ENCODE results near the gene EHMT1.

The EHMT1 gene

DNA sequence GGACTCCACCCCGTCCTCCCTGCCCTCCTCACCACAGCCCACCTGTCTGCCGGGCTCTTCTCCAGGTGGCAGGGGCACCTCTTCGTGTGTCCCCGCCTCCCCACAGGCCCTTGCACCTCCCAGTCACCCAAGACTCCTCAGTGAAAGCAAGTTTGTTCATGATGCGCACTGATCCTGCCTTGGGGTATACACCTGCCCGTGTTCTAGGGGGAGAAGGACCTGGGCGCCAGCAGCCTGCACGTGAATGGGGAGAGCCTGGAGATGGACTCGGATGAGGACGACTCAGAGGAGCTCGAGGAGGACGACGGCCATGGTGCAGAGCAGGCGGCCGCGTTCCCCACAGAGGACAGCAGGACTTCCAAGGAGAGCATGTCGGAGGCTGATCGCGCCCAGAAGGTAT, 124.9 kb downstream of the EHMT1 start:
- ATAC-seq (no peak), DNase-seq (ENCODE audit: low spot score in 2 of 2) (no peak)
- Mint-ChIP-seq H3K4me1 (peaks cover 18% of the 10 kb centered on the region), H3K9me3 (no peaks in the 10 kb centered on the region), H3K27ac (peak overlapping the region; percentile 74), H3K36me3 (peaks cover 62% of the 10 kb centered on the region), H3K4me3 (no peak overlapping the region)

DNA sequence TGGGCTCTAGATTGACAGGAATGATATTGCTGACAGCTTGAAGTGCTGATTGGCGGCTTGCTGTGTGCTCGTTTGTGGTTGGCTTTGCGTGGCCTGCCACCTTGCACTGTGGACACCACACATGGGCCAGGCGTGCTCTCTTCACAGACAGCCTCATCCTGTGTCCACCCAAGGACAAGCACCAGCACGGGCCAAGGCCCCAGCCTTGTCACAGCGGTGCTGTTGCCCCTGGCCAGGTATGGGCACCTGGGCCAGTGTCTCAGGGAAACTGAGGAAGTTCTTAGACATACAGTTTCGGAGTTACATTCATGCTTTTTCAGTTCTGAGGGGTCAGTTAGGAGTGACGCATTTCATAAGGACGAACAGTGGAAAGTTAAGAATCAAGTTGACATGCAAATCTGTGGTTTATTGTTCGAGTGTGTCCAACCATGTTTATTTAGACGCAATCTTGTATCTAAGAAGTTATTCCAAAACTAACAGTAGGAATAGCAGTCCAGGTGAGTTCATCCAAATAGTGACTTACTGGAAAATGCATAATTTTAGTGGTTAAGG, 125.9 kb downstream of the EHMT1 start:
- H3K4me3 Mint-ChIP-seq, result no peak overlapping the region
- no peak for ATAC-seq
- H3K9me3 Mint-ChIP-seq, result no peaks in the 10 kb centered on the region
- peak overlapping the region; percentile 74 for H3K27ac Mint-ChIP-seq
- no peak for DNase-seq (ENCODE audit: low spot score in 2 of 2)
- peaks cover 14% of the 10 kb centered on the region for H3K4me1 Mint-ChIP-seq
- H3K36me3 Mint-ChIP-seq, result peaks cover 64% of the 10 kb centered on the region

DNA sequence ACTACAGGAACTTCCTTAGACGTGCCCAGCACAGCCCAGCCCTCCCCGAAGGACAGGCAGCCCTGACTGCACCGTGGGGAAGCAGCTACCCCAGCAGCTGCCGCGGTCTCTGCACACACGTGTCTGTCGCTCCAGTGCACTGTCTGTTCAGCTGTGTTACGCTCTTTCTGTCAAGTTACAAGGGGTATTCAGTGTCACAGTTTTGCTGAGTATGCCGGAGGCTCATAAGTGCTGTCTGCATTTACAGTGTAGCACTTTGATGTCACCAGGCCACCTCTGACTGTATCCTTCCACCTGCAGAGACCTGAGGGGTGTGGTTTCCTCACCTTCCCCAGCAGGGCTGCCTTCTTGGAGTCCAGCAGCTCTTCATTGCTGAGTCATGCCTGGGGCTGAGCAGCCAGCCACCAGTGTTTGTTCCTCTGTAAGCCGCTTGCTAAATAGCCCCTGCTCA, 126.8 kb downstream of the EHMT1 start:
- H3K36me3 Mint-ChIP-seq, result peaks cover 72% of the 10 kb centered on the region
- ATAC-seq (peak; percentile 74), DNase-seq (ENCODE audit: low spot score in 2 of 2) (no peak)
- no peaks in the 10 kb centered on the region for H3K9me3 Mint-ChIP-seq
- H3K27ac Mint-ChIP-seq, result peak overlapping the region; percentile 74
- H3K4me3 Mint-ChIP-seq, result no peak overlapping the region
- H3K4me1 Mint-ChIP-seq, result peaks cover 14% of the 10 kb centered on the region

DNA sequence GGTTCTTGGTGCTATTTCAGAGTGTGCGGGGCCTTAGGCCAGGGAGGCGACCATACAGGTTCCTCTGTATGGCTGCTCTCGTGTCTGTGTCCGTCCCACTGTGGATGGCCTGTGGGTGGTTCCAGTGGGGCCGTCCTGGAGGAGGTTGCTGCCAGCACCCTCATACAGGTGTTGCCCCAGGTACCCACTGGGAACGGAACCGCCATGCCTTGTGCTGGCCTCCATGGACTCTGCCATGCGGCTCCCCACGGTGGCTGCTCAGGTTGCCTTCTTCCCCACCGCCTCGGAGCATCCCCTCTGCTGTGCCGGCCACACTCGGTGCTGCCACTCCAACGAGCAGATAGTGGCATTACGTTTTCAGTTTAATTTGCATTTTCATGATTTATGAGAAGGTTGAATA, 129.5 kb downstream of the EHMT1 start:
- ATAC-seq (no peak), DNase-seq (ENCODE audit: low spot score in 2 of 2) (no peak)
- no peak overlapping the region for H3K4me3 Mint-ChIP-seq
- no peaks in the 10 kb centered on the region for H3K9me3 Mint-ChIP-seq
- peaks cover 88% of the 10 kb centered on the region for H3K36me3 Mint-ChIP-seq
- H3K4me1 Mint-ChIP-seq, result peaks cover 25% of the 10 kb centered on the region
- peak overlapping the region; percentile 66 for H3K27ac Mint-ChIP-seq

DNA sequence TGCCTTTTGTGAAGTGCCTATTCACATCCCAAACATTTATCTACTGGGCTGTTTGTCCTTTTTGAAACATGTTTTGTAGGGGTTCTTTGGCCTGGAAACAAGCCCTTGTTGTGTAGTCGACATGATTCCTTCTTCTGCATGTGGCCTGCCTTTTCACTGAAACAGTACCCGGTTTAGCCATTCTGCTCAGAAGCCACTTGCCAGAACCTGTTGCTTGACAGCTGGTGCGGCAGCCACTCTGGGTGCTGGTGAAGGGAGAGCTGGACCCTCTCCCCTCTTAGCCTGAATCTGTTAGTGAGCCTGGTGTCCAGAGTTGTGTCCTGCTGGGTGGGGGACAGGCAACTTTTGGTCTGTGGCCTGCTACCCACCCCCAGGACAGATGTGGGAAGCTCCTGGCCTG, 129.9 kb downstream of the EHMT1 start:
- H3K4me3 Mint-ChIP-seq, result no peak overlapping the region
- no peaks in the 10 kb centered on the region for H3K9me3 Mint-ChIP-seq
- peaks cover 25% of the 10 kb centered on the region for H3K4me1 Mint-ChIP-seq
- peaks cover 87% of the 10 kb centered on the region for H3K36me3 Mint-ChIP-seq
- H3K27ac Mint-ChIP-seq, result peak overlapping the region; percentile 66
- DNase-seq (ENCODE audit: low spot score in 2 of 2) (no peak), ATAC-seq (no peak)

DNA sequence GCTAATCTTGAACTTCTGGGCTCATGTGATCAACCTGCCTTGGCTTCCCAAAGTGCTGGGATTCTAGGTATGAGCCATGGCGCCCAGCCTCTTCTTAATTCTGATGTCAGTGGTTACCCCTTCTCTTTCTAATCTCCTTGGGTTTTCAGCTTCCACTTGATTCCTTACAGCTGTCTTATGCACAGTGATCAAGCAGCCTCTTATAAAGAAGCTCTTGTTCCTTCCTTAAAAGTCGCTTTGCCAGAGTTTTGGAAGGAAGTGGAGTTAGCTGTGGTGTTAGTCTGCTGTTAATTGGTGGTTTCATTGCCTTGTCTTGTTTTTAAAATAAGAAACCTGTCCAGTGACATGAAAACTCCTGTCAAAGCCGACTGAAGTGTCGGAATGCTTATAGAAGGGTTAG, 130.7 kb downstream of the EHMT1 start:
- peak overlapping the region; percentile 66 for H3K27ac Mint-ChIP-seq
- H3K36me3 Mint-ChIP-seq, result peaks cover 87% of the 10 kb centered on the region
- no peak for DNase-seq (ENCODE audit: low spot score in 2 of 2)

DNA sequence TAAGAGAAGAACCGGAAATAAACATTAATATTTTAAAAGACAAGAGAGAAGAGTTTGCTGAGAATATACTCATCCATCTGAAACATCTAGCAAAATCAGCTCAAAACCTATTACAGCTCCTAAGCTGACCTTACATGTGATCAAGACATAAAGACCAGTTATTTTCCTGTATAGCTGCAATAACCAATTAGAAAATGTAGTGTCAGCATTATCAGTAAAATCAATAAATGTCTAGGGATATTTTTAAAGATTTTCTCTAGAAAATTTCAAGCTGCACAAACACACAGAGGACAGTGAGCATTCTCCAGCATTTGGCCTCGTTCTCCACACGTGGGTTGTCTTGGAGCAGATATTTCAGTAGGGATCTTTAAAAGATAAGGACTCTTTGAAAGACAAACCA, 131.2 kb downstream of the EHMT1 start:
- H3K9me3 Mint-ChIP-seq, result no peaks in the 10 kb centered on the region
- no peak overlapping the region for H3K4me3 Mint-ChIP-seq
- H3K36me3 Mint-ChIP-seq, result peaks cover 87% of the 10 kb centered on the region
- H3K4me1 Mint-ChIP-seq, result peaks cover 19% of the 10 kb centered on the region
- DNase-seq (ENCODE audit: low spot score in 2 of 2) (no peak), ATAC-seq (no peak)
- peak overlapping the region; percentile 66 for H3K27ac Mint-ChIP-seq

More for the DNA sequence above, 130.7 kb downstream of the EHMT1 start:
- H3K4me1 Mint-ChIP-seq, result peaks cover 24% of the 10 kb centered on the region
- H3K9me3 Mint-ChIP-seq, result no peaks in the 10 kb centered on the region
- ATAC-seq, result no peak
- H3K4me3 Mint-ChIP-seq, result no peak overlapping the region

DNA sequence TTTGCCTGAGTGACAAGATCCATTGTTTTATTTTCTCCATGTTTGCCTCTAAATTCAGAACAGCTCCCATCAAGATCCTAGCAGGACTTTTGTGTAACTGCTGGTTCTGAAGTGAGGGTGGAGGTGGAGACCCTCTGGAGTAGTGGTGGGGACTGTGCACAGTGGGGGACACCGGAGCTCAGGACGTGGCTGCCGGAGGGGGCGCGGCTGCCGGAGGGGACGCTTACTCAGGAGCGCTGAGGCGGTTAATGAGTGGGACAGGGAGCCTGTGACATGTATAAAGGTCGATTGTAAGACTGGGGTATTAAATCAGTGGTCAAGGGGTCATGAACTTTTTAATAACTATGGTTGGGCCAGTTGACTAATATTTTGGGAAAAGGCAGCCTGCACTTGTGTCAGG, 131.8 kb downstream of the EHMT1 start:
- Mint-ChIP-seq H3K27ac (peak overlapping the region; percentile 66), H3K9me3 (peaks cover 4% of the 10 kb centered on the region), H3K4me3 (no peak overlapping the region), H3K4me1 (peaks cover 15% of the 10 kb centered on the region), H3K36me3 (peaks cover 87% of the 10 kb centered on the region)
- ATAC-seq (no peak), DNase-seq (ENCODE audit: low spot score in 2 of 2) (no peak)

DNA sequence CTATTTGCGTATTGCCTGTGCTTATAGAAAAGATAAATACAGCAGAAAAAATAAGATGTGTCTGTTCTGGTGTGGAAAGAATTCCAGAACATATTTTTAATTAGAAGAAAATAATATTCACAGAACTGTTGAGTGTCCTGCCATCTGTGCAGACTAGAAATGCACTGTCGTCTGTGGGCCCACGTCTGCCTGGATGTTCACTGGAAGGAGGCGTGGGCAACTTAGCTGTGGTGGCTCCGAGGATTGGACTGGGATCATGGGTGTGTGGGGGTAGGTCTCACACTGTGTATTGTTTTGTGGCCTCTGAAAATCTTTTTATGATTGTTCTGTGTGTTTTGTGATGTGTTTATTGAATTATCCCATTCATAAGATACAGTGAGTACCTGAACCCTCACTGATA, 132.8 kb downstream of the EHMT1 start:
- no peak for DNase-seq (ENCODE audit: low spot score in 2 of 2)
- H3K36me3 Mint-ChIP-seq, result peaks cover 85% of the 10 kb centered on the region
- no peak for ATAC-seq
- H3K4me3 Mint-ChIP-seq, result no peak overlapping the region
- H3K4me1 Mint-ChIP-seq, result peaks cover 17% of the 10 kb centered on the region
- H3K27ac Mint-ChIP-seq, result peak overlapping the region; percentile 60
- peaks cover 4% of the 10 kb centered on the region for H3K9me3 Mint-ChIP-seq

DNA sequence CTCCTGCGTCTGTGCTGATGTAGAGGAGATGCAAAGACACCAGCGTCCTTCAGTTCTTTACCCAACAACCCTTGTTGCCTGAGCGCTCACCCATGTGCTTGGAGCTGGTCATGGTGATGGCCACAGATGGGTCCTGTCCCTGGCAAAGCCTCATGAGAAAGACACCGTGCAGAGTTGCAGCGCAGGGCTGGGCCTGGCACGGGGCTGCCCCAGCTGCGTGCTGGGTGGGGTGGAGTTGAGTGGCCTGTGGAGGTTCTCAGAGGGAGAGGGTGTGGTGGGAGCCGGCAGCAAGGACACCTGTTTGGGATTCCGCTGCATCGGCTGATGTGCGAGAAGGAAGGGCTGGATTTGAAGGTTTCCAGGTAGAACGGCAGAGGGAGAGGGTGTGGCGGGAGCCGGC, 133.6 kb downstream of the EHMT1 start:
- Mint-ChIP-seq H3K4me3 (no peak overlapping the region), H3K4me1 (peaks cover 25% of the 10 kb centered on the region), H3K27ac (peak overlapping the region; percentile 60), H3K9me3 (peaks cover 4% of the 10 kb centered on the region), H3K36me3 (peaks cover 78% of the 10 kb centered on the region)
- ATAC-seq, result no peak
- no peak for DNase-seq (ENCODE audit: low spot score in 2 of 2)

DNA sequence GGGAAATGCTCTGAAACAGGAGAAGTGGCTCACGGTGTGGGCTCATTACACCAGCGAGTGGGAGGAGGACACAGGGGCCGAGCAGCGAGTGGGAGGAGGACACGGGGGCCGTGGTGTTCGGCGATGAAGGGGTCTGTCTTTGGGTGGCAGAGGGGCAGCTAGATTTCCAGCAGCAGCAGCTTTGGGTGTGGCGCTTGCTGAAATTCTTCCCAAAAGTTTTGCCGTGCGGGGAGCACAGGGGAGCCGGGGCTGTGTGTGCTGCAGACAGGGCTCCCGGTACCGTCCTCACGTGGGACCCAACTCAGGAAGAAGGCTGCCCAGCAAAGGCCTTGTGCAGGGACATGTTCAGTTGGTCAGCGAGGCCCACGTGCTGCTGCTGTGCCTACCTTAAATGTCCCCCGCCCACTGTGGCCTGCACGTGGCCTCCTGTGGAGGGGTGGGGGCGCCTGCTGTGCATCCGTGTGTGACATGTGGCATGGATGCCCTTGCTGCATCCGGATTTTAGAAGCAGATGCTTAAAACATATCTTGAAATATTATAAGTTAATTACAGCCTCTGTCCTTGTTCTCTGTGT, 134.5 kb downstream of the EHMT1 start:
- Mint-ChIP-seq H3K4me1 (peaks cover 34% of the 10 kb centered on the region), H3K9me3 (peaks cover 4% of the 10 kb centered on the region), H3K4me3 (no peak overlapping the region), H3K27ac (peak overlapping the region; percentile 60), H3K36me3 (peaks cover 78% of the 10 kb centered on the region)
- ATAC-seq, result no peak
- no peak for DNase-seq (ENCODE audit: low spot score in 2 of 2)

DNA sequence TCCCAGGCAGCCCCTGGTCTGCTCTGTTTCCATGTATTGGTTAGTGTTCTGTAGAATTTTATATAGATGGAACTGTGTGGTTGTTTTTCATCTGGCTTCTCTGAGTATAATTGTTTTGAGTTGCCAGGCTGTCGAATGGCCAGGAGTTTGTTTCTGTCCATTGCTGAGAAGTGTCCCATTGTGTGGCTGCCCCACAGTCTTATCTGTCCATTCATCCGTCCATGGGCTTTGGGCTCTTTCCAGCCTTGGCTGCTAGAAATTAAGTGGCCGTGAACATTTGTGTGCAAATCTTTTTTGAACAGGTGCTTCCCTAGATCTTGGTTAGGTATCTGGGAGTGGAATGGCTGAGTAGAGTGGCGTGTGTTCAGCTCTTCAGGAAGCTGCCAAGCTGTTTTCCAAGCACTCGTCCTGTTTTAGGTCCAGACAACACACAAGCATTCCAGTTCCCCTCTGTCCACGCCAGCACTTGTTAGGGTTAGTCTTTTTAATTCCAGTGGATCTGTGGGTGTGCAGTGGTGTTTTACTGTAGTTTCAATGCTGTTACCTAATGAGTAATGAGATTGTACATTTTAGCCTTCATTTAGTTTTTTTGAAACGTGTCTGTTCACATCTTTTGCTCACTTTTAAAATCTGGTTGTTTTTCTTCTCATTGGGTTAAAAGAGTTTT, 136.6 kb downstream of the EHMT1 start:
- DNase-seq (ENCODE audit: low spot score in 2 of 2) (no peak), ATAC-seq (no peak)
- Mint-ChIP-seq H3K4me3 (no peak overlapping the region), H3K36me3 (peaks cover 80% of the 10 kb centered on the region), H3K9me3 (peaks cover 4% of the 10 kb centered on the region), H3K4me1 (peaks cover 48% of the 10 kb centered on the region), H3K27ac (peak overlapping the region; percentile 94)

DNA sequence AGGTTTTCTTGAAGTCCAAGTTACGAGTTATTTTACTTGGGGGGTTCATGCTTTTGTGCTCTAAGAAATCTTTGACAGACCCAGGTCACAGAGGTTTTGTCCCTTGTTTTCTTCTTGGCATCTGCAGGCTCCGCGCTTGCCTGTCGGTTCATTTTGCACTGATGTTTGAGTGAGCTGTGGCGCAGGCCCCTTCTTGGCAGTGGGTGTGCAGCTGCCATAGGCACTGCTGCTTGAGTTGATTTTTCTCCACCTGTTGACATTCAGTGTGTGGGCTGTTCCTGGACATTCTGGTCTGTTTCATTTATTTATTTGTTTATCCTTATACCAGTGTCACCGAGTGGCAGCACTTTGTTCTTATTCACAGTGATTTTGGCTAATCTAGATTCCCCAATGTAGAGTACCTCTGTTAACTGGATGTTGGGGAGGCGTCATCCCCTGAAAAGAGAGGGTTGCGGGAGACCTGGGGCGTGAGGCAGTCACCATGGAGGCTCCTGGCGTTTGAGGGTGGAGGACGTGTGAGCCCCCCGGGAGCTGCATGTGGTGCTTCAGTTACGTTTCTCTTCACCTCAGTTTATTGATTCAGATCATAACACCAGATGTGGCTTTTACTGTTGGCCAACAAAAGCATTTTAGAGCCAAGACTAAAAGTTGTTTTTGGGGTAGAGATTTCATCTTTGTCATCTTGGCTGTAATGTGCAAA, 137.4 kb downstream of the EHMT1 start:
- Mint-ChIP-seq H3K4me3 (no peak overlapping the region), H3K27ac (peak overlapping the region; percentile 94), H3K9me3 (peaks cover 4% of the 10 kb centered on the region), H3K4me1 (peaks cover 54% of the 10 kb centered on the region), H3K36me3 (peaks cover 79% of the 10 kb centered on the region)
- no peak for ATAC-seq
- no peak for DNase-seq (ENCODE audit: low spot score in 2 of 2)

DNA sequence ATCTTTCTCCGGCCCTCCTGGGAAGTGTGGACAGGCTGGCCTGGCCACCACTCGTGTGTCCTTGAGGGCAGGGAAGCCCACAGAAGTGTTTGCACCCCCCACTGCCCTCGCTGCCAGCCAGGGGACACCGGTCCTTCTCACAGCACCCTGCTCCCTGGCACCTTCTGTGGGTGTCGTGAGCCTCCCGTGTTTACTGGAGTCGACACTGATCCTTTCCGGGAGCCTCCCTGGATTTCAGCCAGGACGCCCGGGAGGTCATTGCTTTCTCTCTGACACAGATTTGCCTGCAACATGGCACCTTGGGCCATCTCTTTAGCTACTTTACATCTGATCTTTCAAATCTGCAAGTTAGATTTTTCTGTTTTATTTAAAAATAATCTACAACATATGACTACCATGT, 138.3 kb downstream of the EHMT1 start:
- Mint-ChIP-seq H3K36me3 (peaks cover 78% of the 10 kb centered on the region), H3K4me1 (peaks cover 58% of the 10 kb centered on the region), H3K9me3 (peaks cover 4% of the 10 kb centered on the region), H3K27ac (peak overlapping the region; percentile 94), H3K4me3 (peak overlapping the region; percentile 45)
- DNase-seq (ENCODE audit: low spot score in 2 of 2) (no peak), ATAC-seq (no peak)

DNA sequence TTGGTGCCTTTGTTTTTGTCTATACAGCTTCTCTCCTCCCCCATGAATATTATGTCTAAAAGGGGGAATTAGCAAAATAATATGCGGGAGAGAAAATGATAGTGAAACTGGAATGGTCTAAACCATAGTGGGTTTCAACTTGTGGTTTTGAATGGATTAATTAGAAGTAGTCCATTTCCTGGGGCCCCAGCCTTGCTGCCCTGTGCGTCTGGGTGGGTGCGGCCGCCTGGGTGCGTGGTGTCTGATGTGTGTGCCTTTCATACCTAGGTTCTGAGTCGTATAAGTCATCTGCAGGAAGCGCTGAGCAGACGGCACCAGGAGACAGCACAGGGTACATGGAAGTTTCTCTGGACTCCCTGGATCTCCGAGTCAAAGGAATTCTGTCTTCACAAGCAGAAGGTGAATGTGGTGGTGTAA, 138.8 kb downstream of the EHMT1 start:
- Mint-ChIP-seq H3K4me3 (peak overlapping the region; percentile 45), H3K27ac (peak overlapping the region; percentile 94), H3K4me1 (peaks cover 58% of the 10 kb centered on the region), H3K9me3 (peaks cover 4% of the 10 kb centered on the region), H3K36me3 (peaks cover 78% of the 10 kb centered on the region)
- ATAC-seq (peak; percentile 81), DNase-seq (ENCODE audit: low spot score in 2 of 2) (no peak)
